ENCODE results near the gene OR2L2. TPM values are rescaled to one million over a fixed set of nuclear protein-coding genes. Genes with fewer than 3 reads are reported as not detected.

The OR2L2 gene, protein sequence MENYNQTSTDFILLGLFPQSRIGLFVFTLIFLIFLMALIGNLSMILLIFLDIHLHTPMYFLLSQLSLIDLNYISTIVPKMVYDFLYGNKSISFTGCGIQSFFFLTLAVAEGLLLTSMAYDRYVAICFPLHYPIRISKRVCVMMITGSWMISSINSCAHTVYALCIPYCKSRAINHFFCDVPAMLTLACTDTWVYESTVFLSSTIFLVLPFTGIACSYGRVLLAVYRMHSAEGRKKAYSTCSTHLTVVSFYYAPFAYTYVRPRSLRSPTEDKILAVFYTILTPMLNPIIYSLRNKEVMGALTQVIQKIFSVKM
- total RNA-seq: 0.07 and 0.08 TPM in 2 replicates

DNA sequence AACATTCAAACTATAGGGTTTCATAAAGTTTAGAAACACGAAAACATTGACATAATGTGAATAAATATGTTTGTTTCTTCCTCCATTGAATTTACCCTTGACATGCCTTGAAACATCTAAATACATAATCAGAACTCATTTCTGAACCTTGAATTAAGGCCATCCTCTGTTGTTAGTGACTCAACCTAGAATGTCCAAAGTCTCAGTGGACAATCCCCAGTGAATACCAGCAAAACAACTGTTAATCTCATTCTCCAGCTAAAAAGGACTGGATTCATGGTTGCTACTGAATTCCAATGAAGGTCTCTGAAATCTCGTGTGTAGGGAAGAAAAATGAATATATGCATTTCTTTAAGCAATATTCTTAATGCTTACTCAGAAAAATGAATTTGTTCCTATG is at the start of gene OR2L2:
OR2L2 (plus strand) TSS at position 301 of the 400 bp plus-strand sequence. CDS start 8,198 bp downstream, outside the sequence.
- Mint-ChIP-seq H3K4me1 (ENCODE audit: low read depth) (no peaks in the 10 kb centered on the region), H3K36me3 (ENCODE audit: low read depth) (no peaks in the 10 kb centered on the region), H3K27ac (no peak within 1 kb of the TSS), H3K27me3 (ENCODE audit: insufficient read depth) (no peaks in the 10 kb centered on the region), H3K9me3 (peaks cover 29% of the 10 kb centered on the region), H3K4me3 (no peak within 1 kb of the TSS)
- no peak for DNase-seq (ENCODE audit: low spot score)
- intact Hi-C loops (cut with micrococcal nuclease): no loop called here

DNA sequence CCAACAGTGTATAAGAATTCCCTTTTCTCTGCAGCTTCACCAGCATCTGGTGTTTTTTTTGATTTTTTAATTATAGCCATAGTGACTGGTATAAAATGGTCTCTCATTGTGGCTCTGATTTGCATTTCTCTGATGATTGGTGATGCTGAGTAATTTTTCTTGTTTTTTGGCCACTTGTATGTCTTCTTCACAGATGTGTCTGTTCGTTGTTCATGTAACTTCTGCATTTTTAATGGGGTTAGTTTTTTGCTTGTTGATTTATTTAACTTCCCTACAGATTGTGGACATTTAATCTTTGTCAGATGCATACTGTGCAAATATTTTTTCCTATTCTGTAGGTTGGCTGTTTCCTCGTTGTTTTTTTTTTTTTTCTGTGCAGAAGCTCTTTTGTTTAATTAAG is 36.9 kb upstream of the OR2L2 start:
- H3K4me1 Mint-ChIP-seq (ENCODE audit: low read depth): no peaks in the 10 kb centered on the region
- H3K4me3 Mint-ChIP-seq: no peak overlapping the region
- DNase-seq (ENCODE audit: low spot score): no peak
- no peaks in the 10 kb centered on the region for H3K36me3 Mint-ChIP-seq (ENCODE audit: low read depth)
- H3K9me3 Mint-ChIP-seq: peaks cover 6% of the 10 kb centered on the region
- no peak overlapping the region for H3K27ac Mint-ChIP-seq
- intact Hi-C loops (cut with micrococcal nuclease): no loop called here
- no peaks in the 10 kb centered on the region for H3K27me3 Mint-ChIP-seq (ENCODE audit: insufficient read depth)

DNA sequence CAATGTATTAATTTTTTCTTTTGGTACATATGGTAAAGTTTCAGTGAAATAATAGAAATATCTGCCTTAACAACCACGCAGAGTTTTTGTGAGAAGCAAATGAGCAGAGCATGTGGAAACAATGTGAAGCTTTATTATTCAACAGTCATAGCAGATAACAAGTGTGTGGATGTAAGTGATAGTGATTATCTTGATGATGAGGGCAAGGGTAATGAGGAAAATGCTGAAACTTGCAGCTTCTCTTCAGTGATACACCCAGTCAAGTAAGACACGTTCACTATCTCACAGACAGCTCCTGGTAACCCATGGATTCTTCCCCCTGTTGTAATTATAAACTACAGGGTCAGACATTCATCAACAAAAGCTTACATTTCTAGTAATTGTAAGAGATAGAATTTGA is 31.1 kb upstream of the OR2L2 start:
- Mint-ChIP-seq H3K4me3 (no peak overlapping the region), H3K4me1 (ENCODE audit: low read depth) (no peaks in the 10 kb centered on the region), H3K36me3 (ENCODE audit: low read depth) (no peaks in the 10 kb centered on the region), H3K27me3 (ENCODE audit: insufficient read depth) (no peaks in the 10 kb centered on the region), H3K9me3 (no peaks in the 10 kb centered on the region), H3K27ac (no peak overlapping the region)
- intact Hi-C loops (cut with micrococcal nuclease): no loop called here
- DNase-seq (ENCODE audit: low spot score): no peak

DNA sequence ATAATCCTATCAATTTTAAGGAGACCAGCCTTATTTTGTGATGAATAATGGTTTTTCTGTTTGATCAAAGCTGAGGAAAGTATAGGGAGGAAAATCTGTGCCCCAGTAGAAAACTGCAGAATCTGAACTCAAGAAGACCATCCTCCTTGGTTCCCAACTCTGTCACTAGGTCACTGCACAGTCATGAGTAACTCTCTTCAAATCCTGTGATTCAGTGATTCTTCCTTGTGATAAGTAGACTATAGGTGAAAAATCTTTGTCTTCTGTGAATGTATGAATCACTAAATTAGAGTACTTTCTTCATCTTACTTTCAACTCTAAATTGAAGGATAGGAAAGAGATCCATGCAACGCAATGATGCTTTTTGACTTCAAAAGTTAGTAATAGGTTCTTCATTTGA is 29.7 kb upstream of the OR2L2 start:
- no peak overlapping the region for H3K4me3 Mint-ChIP-seq
- intact Hi-C loops (cut with micrococcal nuclease): no loop called here
- H3K9me3 Mint-ChIP-seq: no peaks in the 10 kb centered on the region
- H3K27ac Mint-ChIP-seq: no peak overlapping the region
- H3K4me1 Mint-ChIP-seq (ENCODE audit: low read depth): no peaks in the 10 kb centered on the region
- DNase-seq (ENCODE audit: low spot score): no peak
- H3K27me3 Mint-ChIP-seq (ENCODE audit: insufficient read depth): no peaks in the 10 kb centered on the region
- H3K36me3 Mint-ChIP-seq (ENCODE audit: low read depth): no peaks in the 10 kb centered on the region

DNA sequence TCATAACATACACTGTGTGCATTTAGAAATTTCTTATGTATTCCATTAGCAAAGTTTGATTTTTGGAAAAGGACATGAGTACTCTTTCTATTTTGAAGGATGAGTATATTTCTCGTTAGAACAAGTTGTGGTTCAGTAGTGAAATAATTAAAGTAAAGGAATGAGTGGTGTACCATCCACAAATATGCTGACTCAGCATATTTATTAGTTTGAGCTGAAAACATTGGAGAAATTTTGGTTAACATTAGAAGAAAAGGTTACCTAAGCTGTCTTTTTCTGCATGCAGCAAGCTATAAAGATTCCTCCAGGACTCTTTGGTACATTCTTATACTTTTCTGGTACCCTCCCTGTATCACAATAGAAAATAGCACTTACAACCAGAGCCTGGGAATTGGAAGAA is 22.1 kb upstream of the OR2L2 start:
- Mint-ChIP-seq H3K27me3 (ENCODE audit: insufficient read depth) (no peaks in the 10 kb centered on the region), H3K27ac (no peak overlapping the region), H3K4me3 (no peak overlapping the region), H3K36me3 (ENCODE audit: low read depth) (no peaks in the 10 kb centered on the region), H3K4me1 (ENCODE audit: low read depth) (no peaks in the 10 kb centered on the region), H3K9me3 (peaks cover 39% of the 10 kb centered on the region)
- DNase-seq (ENCODE audit: low spot score): no peak
- intact Hi-C loops (cut with micrococcal nuclease): no loop called here

DNA sequence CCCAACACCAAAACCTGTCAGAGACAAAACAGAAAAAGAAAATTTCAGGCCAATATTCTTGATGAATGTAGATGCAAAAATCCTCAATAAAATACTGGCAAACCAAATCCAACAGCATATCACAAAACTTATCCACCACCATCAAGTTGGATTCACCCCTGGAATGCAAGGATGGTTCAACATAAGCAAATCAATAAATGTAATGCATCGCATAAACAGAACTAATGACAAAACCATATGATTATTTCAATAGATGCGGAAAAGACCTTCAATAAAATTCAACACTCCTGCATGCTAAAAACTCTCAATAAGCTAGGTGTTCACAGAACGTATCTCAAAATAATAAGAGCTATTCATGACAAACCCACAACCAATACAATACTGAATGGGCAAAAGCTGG is 20.2 kb upstream of the OR2L2 start:
- Mint-ChIP-seq H3K9me3 (peaks cover 39% of the 10 kb centered on the region), H3K27me3 (ENCODE audit: insufficient read depth) (no peaks in the 10 kb centered on the region), H3K4me1 (ENCODE audit: low read depth) (no peaks in the 10 kb centered on the region), H3K27ac (no peak overlapping the region), H3K4me3 (no peak overlapping the region), H3K36me3 (ENCODE audit: low read depth) (no peaks in the 10 kb centered on the region)
- intact Hi-C loops (cut with micrococcal nuclease): no loop called here
- DNase-seq (ENCODE audit: low spot score): no peak

DNA sequence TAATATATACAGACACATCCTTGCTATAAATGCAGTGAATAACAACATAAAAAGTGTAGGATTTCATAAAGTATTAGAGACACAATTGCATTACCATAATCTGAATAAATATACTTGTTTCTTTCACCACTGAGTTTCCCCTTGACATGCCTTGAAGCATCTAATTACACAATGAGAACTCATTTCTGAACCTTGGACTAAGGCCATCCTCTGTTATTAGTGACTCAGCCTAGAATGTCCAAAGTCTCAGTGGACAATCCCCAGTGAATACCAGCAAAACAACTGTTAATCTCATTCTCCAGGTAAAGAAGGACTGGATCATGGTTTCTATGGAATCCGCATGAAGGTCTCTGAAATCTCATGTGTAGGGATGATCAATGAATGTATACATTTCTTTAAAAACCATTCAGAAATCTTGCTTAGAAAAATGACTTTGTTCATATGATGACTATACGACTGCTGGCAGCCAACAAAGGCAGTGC is 16.6 kb upstream of the OR2L2 start, which contains the start of gene OR2L5:
OR2L5 (plus strand) TSS at position 432 of the 482 bp plus-strand sequence. CDS start 8,288 bp downstream, outside the sequence.
- Mint-ChIP-seq H3K9me3 (peaks cover 28% of the 10 kb centered on the region), H3K4me1 (ENCODE audit: low read depth) (no peaks in the 10 kb centered on the region), H3K36me3 (ENCODE audit: low read depth) (no peaks in the 10 kb centered on the region), H3K27ac (no peak within 1 kb of the TSS), H3K4me3 (no peak within 1 kb of the TSS), H3K27me3 (ENCODE audit: insufficient read depth) (no peaks in the 10 kb centered on the region)
- intact Hi-C loops (cut with micrococcal nuclease): no loop called here
- no peak for DNase-seq (ENCODE audit: low spot score)

DNA sequence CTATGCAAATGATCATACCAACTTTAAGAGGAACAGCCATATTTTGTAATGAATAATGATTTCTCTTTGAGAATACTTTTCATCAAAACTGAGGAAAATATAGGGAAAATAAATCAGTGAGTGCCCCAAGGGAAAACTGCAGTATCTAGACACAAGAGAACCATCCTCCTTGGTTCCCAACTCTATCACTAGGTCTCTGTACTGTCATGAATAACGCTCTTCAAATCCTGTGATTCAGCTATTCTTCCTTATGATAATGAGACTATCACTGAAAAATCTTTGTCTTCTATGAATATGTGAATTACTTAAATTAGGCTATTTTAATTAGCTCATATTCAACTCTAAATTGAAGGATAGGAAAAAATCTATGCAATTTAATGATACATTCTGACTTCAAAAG is 14.1 kb upstream of the OR2L2 start:
- H3K4me3 Mint-ChIP-seq: no peak overlapping the region
- no peak overlapping the region for H3K27ac Mint-ChIP-seq
- peaks cover 6% of the 10 kb centered on the region for H3K9me3 Mint-ChIP-seq
- no peaks in the 10 kb centered on the region for H3K27me3 Mint-ChIP-seq (ENCODE audit: insufficient read depth)
- intact Hi-C loops (cut with micrococcal nuclease): no loop called here
- H3K36me3 Mint-ChIP-seq (ENCODE audit: low read depth): no peaks in the 10 kb centered on the region
- H3K4me1 Mint-ChIP-seq (ENCODE audit: low read depth): no peaks in the 10 kb centered on the region
- no peak for DNase-seq (ENCODE audit: low spot score)

DNA sequence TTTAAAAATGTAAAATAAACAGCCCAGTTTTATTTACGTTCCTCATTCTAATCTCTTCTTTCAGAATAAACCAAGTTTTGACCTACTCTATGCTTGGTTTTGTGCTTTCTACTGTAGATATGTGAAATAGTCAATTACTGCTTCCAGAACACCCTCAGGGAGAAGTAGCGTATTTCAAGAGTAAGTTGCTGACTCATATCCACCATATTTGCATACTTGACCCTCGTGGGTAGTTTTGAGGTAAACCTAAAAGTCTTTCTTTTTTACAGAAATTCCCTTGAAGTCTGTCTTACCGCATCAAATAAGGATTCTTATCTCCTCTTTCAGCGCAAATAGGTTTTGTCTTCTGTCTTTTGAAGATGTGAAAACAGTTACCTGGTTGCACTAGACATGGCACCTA is 15.3 kb downstream of the OR2L2 start:
- H3K4me1 Mint-ChIP-seq (ENCODE audit: low read depth): no peaks in the 10 kb centered on the region
- no peak for DNase-seq (ENCODE audit: low spot score)
- intact Hi-C loops (cut with micrococcal nuclease): no loop called here
- H3K36me3 Mint-ChIP-seq (ENCODE audit: low read depth): no peaks in the 10 kb centered on the region
- H3K9me3 Mint-ChIP-seq: peaks cover 20% of the 10 kb centered on the region
- H3K4me3 Mint-ChIP-seq: no peak overlapping the region
- H3K27me3 Mint-ChIP-seq (ENCODE audit: insufficient read depth): no peaks in the 10 kb centered on the region
- no peak overlapping the region for H3K27ac Mint-ChIP-seq

DNA sequence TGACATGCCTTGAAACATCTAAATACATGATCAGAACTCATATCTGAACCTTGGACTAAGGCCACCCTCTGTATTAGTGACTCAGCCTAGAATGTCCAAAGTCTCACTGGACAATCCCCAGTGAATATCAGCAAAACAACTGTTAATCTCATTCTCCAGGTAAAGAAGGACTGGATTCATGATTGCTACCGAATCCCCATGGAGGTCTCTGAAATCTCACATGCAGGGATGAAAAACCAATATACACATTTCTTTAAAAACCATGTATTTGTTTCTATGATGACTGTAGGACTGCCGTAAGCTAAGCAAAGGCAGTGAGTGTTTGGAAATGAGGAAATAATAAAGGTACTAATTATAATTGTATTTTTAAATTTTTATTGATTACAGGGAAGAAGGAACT is 16.7 kb downstream of the OR2L2 start, which contains the start of gene OR2L3:
OR2L3 (plus strand) TSS at position 301 of the 400 bp plus-strand sequence. CDS start 13,846 bp downstream, outside the sequence.
- H3K27me3 Mint-ChIP-seq (ENCODE audit: insufficient read depth): no peaks in the 10 kb centered on the region
- peaks cover 17% of the 10 kb centered on the region for H3K9me3 Mint-ChIP-seq
- H3K36me3 Mint-ChIP-seq (ENCODE audit: low read depth): no peaks in the 10 kb centered on the region
- no peaks in the 10 kb centered on the region for H3K4me1 Mint-ChIP-seq (ENCODE audit: low read depth)
- H3K27ac Mint-ChIP-seq: no peak within 1 kb of the TSS
- DNase-seq (ENCODE audit: low spot score): no peak
- H3K4me3 Mint-ChIP-seq: no peak within 1 kb of the TSS
- intact Hi-C loops (cut with micrococcal nuclease): no loop called here

DNA sequence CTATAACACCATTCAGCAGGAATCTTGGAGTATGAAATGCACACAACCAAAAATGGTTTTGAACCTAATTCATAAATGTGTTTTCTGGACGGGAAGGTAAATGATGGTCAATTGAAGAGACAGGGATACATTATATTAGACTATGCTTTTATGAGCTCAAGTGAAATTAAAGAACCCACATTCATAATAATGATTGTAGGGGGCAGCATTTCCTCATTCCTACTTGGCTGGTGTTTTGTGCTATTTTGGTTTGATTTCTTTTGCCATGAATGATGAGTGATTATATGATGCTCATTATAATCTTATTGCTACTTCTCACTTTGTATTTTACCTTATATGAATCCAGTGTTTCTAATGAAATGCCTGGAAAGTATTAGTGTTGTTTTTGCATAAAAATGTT is 17.1 kb downstream of the OR2L2 start:
- no peak for DNase-seq (ENCODE audit: low spot score)
- intact Hi-C loops (cut with micrococcal nuclease): no loop called here
- H3K4me1 Mint-ChIP-seq (ENCODE audit: low read depth): no peaks in the 10 kb centered on the region
- H3K9me3 Mint-ChIP-seq: peaks cover 17% of the 10 kb centered on the region
- H3K36me3 Mint-ChIP-seq (ENCODE audit: low read depth): no peaks in the 10 kb centered on the region
- H3K27me3 Mint-ChIP-seq (ENCODE audit: insufficient read depth): no peaks in the 10 kb centered on the region
- no peak overlapping the region for H3K4me3 Mint-ChIP-seq
- H3K27ac Mint-ChIP-seq: no peak overlapping the region

DNA sequence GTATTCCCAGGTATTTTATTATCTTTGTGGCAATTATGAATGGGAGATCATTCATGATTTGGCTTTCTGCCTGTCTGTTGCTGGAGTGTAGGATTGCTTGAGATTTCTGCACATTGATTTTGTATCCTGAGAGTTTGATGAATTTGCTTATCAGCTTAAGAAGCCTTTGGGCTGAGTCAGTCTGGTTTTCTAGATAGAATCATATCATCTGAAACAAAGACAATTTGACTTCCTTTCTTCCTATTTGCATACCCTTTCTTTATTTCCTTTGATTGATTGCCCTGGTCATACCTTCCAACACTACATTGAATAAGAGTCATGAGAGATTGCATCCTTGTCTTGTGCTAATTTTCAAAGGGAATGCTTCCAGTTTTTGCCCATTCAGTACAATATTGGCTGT is 24.8 kb downstream of the OR2L2 start:
- Mint-ChIP-seq H3K4me1 (ENCODE audit: low read depth) (no peaks in the 10 kb centered on the region), H3K4me3 (no peak overlapping the region), H3K9me3 (peaks cover 25% of the 10 kb centered on the region), H3K27me3 (ENCODE audit: insufficient read depth) (no peaks in the 10 kb centered on the region), H3K27ac (no peak overlapping the region), H3K36me3 (ENCODE audit: low read depth) (no peaks in the 10 kb centered on the region)
- intact Hi-C loops (cut with micrococcal nuclease): no loop called here
- DNase-seq (ENCODE audit: low spot score): no peak

DNA sequence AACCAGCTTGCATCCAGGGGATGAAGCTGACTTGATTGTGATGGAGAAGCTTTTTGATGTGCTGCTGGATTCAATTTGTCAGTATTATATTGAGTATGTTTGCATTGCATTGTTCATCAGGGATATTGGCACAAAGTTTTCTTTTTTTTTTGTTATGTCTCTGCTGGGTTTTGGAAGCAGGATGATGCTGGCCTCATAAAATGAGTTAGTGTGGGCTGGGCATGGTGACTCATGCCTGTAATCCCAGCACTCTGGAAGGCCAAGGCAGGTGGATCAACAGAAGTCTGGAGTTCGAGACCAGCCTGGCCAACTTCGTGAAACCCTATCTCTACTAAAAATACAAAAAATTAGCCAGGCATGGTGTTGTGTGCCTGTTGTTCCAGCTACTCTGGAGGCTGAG is 25.4 kb downstream of the OR2L2 start:
- Mint-ChIP-seq H3K4me3 (no peak overlapping the region), H3K9me3 (peaks cover 25% of the 10 kb centered on the region), H3K27ac (no peak overlapping the region), H3K4me1 (ENCODE audit: low read depth) (no peaks in the 10 kb centered on the region), H3K27me3 (ENCODE audit: insufficient read depth) (no peaks in the 10 kb centered on the region), H3K36me3 (ENCODE audit: low read depth) (no peaks in the 10 kb centered on the region)
- no peak for DNase-seq (ENCODE audit: low spot score)
- intact Hi-C loops (cut with micrococcal nuclease): no loop called here

DNA sequence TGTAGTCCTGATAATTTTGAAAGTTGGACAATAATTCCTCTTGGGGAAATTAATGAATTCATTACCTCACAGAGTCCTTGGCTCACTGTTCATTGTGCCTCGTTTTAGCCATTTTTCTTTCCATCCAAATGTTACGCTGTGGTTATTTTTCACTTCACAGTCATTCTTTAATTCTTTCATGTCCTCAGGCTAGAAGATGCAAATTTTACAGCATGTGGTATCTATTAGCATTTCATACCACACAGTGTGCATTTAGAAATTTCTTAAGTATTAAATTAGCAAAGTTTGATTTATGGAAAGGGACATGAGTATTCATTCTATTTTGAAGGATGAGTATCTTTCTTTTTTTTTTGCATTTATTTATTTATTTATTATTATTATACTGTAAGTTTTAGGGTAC is 35.2 kb downstream of the OR2L2 start:
- Mint-ChIP-seq H3K27ac (no peak overlapping the region), H3K27me3 (ENCODE audit: insufficient read depth) (no peaks in the 10 kb centered on the region), H3K4me3 (no peak overlapping the region), H3K4me1 (ENCODE audit: low read depth) (no peaks in the 10 kb centered on the region), H3K9me3 (peaks cover 9% of the 10 kb centered on the region), H3K36me3 (ENCODE audit: low read depth) (no peaks in the 10 kb centered on the region)
- no peak for DNase-seq (ENCODE audit: low spot score)
- intact Hi-C loops (cut with micrococcal nuclease): no loop called here
